ENCODE data around the gene ZCCHC10. TPM values are rescaled to one million over a fixed set of nuclear protein-coding genes. Genes with fewer than 3 reads are reported as not detected.

Gene ZCCHC10
- total and polyA plus RNA-seq, 10 of the 15 experiments (the other 5 are each of a cell fraction or from before 2014, with no cell fraction given): 16.8 to 117 (median 53.5) TPM

GRCh38 chr5:133075572-133076536, 49.5 kb upstream of the ZCCHC10 start:
- no peak overlapping the region for H3K9ac ChIP-seq (ENCODE audit: control insufficient read depth, insufficient read depth, low read length)
- no peak overlapping the region for H3K27ac ChIP-seq (ENCODE audit: control insufficient read depth, insufficient read depth)
- peaks cover 3 to 17% of the 10 kb centered on the region in 2 experiments for H3K36me3 ChIP-seq (ENCODE audit: control insufficient read depth in 2 of 2, insufficient read depth in 2 of 2, low read length in 1 of 2)
- H3K4me3 ChIP-seq: no peak overlapping the region
- ChIA-PET CTCF (interaction anchor here (0.5 to 1.3 kb wide), 2 partner anchors 28 to 1391 kb away, joined by 3 read pairs; no protein-coding TSS in a partner anchor), RAD21 (ENCODE audit: unreplicated experiment) (no interaction called here), POLR2A (no interaction called here), SMC1A (ENCODE audit: uncharacterized antibody, unreplicated experiment) (interaction anchor here (1.2 kb wide), 1 partner anchor 15 kb away, joined by 4 read pairs; no protein-coding TSS in a partner anchor)
- intact Hi-C loops (cut with micrococcal nuclease; ENCODE audit: unreplicated experiment): no loop called here
- BruUV-seq (replicated peaks): no TSS peak
- DNase-seq (ENCODE audit: low read depth, low spot score) (no peak), FAIRE-seq (peak; percentile 71), ATAC-seq (no peak)
- in situ Hi-C loops (cut with MboI): no loop called here
- WGBS (ENCODE audit: insufficient coverage, insufficient replicate concordance, low lambda C conversion rate, missing lambda C conversion rate): 85% methylated on average over 7 of the region's 7 CpGs
- H3K27me3 ChIP-seq (replicated peaks in 1 of 2; ENCODE audit: control insufficient read depth in 2 of 2, insufficient read depth in 2 of 2, low read length in 1 of 2): no peaks in the 10 kb centered on the region
- no peaks in the 10 kb centered on the region for H3K4me1 ChIP-seq (ENCODE audit: control insufficient read depth, insufficient read depth, low read length)
- no peaks in the 10 kb centered on the region for H4K20me1 ChIP-seq (ENCODE audit: control insufficient read depth, insufficient read depth)
- no peak overlapping the region for H2AFZ ChIP-seq (ENCODE audit: control insufficient read depth, low read depth, low read length)
- H3K4me2 ChIP-seq (ENCODE audit: control insufficient read depth, insufficient read depth): no peak overlapping the region
- TF ChIP-seq, protein P1, sequence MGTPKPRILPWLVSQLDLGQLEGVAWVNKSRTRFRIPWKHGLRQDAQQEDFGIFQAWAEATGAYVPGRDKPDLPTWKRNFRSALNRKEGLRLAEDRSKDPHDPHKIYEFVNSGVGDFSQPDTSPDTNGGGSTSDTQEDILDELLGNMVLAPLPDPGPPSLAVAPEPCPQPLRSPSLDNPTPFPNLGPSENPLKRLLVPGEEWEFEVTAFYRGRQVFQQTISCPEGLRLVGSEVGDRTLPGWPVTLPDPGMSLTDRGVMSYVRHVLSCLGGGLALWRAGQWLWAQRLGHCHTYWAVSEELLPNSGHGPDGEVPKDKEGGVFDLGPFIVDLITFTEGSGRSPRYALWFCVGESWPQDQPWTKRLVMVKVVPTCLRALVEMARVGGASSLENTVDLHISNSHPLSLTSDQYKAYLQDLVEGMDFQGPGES (IDR thresholded peaks at IDR 0.05): no peak
- TF ChIP-seq TCF3 (IDR thresholded peaks at IDR 0.05; ENCODE audit: borderline replicate concordance, insufficient read depth, low read depth, low read length) (no peak), NR2C2 (IDR thresholded peaks at IDR 0.05; ENCODE audit: borderline replicate concordance, control insufficient read depth, insufficient read length, low read depth) (no peak), RAD21 (IDR thresholded peaks at IDR 0.05; ENCODE audit: insufficient read depth, low read depth, low read length) (no peak), ESRRA (IDR thresholded peaks at IDR 0.05; ENCODE audit: low read length) (no peak), MTA2 (IDR thresholded peaks at IDR 0.05; ENCODE audit: low read depth) (no peak), TAF1 (IDR thresholded peaks at IDR 0.05; ENCODE audit: borderline replicate concordance, low read depth, low read length) (no peak), SREBF1 (IDR thresholded peaks at IDR 0.05; ENCODE audit: low read length) (no peak), MEF2A (IDR thresholded peaks at IDR 0.05; ENCODE audit: insufficient read depth, low read depth, low read length) (no peak), EGR1 (IDR thresholded peaks at IDR 0.05; ENCODE audit: borderline replicate concordance in 1 of 2, low read depth in 2 of 2, low read length in 2 of 2) (no peak), SMAD5 (IDR thresholded peaks at IDR 0.05; ENCODE audit: low read depth) (no peak), YBX1 (IDR thresholded peaks at IDR 0.05) (no peak), KAT2A (conservative IDR thresholded peaks at IDR 0.05; ENCODE audit: control insufficient read depth, low read depth, low read length) (no peak)
- TF ChIP-seq, protein P2, sequence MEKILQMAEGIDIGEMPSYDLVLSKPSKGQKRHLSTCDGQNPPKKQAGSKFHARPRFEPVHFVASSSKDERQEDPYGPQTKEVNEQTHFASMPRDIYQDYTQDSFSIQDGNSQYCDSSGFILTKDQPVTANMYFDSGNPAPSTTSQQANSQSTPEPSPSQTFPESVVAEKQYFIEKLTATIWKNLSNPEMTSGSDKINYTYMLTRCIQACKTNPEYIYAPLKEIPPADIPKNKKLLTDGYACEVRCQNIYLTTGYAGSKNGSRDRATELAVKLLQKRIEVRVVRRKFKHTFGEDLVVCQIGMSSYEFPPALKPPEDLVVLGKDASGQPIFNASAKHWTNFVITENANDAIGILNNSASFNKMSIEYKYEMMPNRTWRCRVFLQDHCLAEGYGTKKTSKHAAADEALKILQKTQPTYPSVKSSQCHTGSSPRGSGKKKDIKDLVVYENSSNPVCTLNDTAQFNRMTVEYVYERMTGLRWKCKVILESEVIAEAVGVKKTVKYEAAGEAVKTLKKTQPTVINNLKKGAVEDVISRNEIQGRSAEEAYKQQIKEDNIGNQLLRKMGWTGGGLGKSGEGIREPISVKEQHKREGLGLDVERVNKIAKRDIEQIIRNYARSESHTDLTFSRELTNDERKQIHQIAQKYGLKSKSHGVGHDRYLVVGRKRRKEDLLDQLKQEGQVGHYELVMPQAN (conservative IDR thresholded peaks at IDR 0.05): no peak
- TF ChIP-seq, protein P3, sequence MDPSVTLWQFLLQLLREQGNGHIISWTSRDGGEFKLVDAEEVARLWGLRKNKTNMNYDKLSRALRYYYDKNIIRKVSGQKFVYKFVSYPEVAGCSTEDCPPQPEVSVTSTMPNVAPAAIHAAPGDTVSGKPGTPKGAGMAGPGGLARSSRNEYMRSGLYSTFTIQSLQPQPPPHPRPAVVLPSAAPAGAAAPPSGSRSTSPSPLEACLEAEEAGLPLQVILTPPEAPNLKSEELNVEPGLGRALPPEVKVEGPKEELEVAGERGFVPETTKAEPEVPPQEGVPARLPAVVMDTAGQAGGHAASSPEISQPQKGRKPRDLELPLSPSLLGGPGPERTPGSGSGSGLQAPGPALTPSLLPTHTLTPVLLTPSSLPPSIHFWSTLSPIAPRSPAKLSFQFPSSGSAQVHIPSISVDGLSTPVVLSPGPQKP (IDR thresholded peaks at IDR 0.05; ENCODE audit: low read depth, low read length): no peak
- TF ChIP-seq, protein P4, sequence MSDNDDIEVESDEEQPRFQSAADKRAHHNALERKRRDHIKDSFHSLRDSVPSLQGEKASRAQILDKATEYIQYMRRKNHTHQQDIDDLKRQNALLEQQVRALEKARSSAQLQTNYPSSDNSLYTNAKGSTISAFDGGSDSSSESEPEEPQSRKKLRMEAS (IDR thresholded peaks at IDR 0.05; ENCODE audit: low read depth, low read length): no peak
- peaks cover 8% of the 10 kb centered on the region for H3K79me2 ChIP-seq (ENCODE audit: control insufficient read depth, insufficient read depth, low read length)
- H3K9me3 ChIP-seq (replicated peaks; ENCODE audit: control insufficient read depth, insufficient read depth, low read length): no peaks in the 10 kb centered on the region
